Stimulated activated memory B cell treated with anti-CD40 and anti-IgM and Interleukin-4, amounts not matched to agents 10 μg/mL and 1 μg/mL and 100 μg/mL, for 72 hours (primary cell): ENCODE data around the gene TMEM190.

Experiments
- ATAC-seq: fragments of 150-1000 bp; cut with Tn5 transposase; 2 replicates; pipeline ENCODE4 v1.10.0; 2021
- H3K27ac Mint-ChIP-seq: one replicate; pipeline ENCODE4 v1.8.0; 2022; ENCODE audit warnings: mild to moderate bottlenecking, mixed read lengths
- H3K27me3 Mint-ChIP-seq: one replicate; pipeline ENCODE4 v1.8.0; 2022; ENCODE audit warnings: mixed read lengths
- H3K36me3 Mint-ChIP-seq: one replicate; pipeline ENCODE4 v1.8.0; 2022; ENCODE audit warnings: mixed read lengths
- H3K4me1 Mint-ChIP-seq: one replicate; pipeline ENCODE4 v1.8.0; 2022; ENCODE audit warnings: mixed read lengths
- H3K4me3 Mint-ChIP-seq: one replicate; pipeline ENCODE4 v1.8.0; 2022; ENCODE audit warnings: mild to moderate bottlenecking, moderate library complexity, mixed read lengths
- H3K9me3 Mint-ChIP-seq: one replicate; pipeline ENCODE4 v1.8.0; 2022; ENCODE audit warnings: mixed read lengths

Gene TMEM190

GRCh38 chr19:55346725-55347441 lies 29.7 kb upstream of the TMEM190 start:
- peaks cover 14% of the 10 kb centered on the region for H3K4me1 Mint-ChIP-seq
- peaks cover 18% of the 10 kb centered on the region for H3K27me3 Mint-ChIP-seq
- peaks cover 30% of the 10 kb centered on the region for H3K36me3 Mint-ChIP-seq
- ATAC-seq = peak; percentile 28
- H3K27ac Mint-ChIP-seq = no peak overlapping the region
- no peak overlapping the region for H3K4me3 Mint-ChIP-seq
- H3K9me3 Mint-ChIP-seq = no peaks in the 10 kb centered on the region

- peaks cover 24% of the 10 kb centered on the region for H3K27me3 Mint-ChIP-seq
- no peak overlapping the region for H3K27ac Mint-ChIP-seq
- H3K4me1 Mint-ChIP-seq = peaks cover 17% of the 10 kb centered on the region
- H3K4me3 Mint-ChIP-seq = no peak overlapping the region
- H3K9me3 Mint-ChIP-seq = no peaks in the 10 kb centered on the region
- peaks cover 27% of the 10 kb centered on the region for H3K36me3 Mint-ChIP-seq
- no peak for ATAC-seq
Observed at GRCh38 chr19:55347442-55348009, 29.1 kb upstream of the TMEM190 start.

- Mint-ChIP-seq H3K27me3 (peaks cover 34% of the 10 kb centered on the region), H3K4me1 (peaks cover 27% of the 10 kb centered on the region), H3K4me3 (no peak overlapping the region), H3K9me3 (no peaks in the 10 kb centered on the region), H3K27ac (no peak overlapping the region), H3K36me3 (peaks cover 17% of the 10 kb centered on the region)
- no peak for ATAC-seq
Observed at GRCh38 chr19:55348317-55349034, 28.1 kb upstream of the TMEM190 start.

- peaks cover 26% of the 10 kb centered on the region for H3K4me1 Mint-ChIP-seq
- no peak for ATAC-seq
- no peaks in the 10 kb centered on the region for H3K9me3 Mint-ChIP-seq
- H3K27me3 Mint-ChIP-seq = peaks cover 47% of the 10 kb centered on the region
- H3K4me3 Mint-ChIP-seq = no peak overlapping the region
- no peak overlapping the region for H3K27ac Mint-ChIP-seq
- no peaks in the 10 kb centered on the region for H3K36me3 Mint-ChIP-seq
Observed at GRCh38 chr19:55350620-55351315, 25.9 kb upstream of the TMEM190 start.

GRCh38 chr19:55352040-55352439 lies 24.6 kb upstream of the TMEM190 start:
- H3K4me1 Mint-ChIP-seq = peaks cover 26% of the 10 kb centered on the region
- H3K4me3 Mint-ChIP-seq = no peak overlapping the region
- H3K27ac Mint-ChIP-seq = no peak overlapping the region
- no peak for ATAC-seq
- no peaks in the 10 kb centered on the region for H3K36me3 Mint-ChIP-seq
- peaks cover 57% of the 10 kb centered on the region for H3K27me3 Mint-ChIP-seq
- no peaks in the 10 kb centered on the region for H3K9me3 Mint-ChIP-seq

GRCh38 chr19:55352549-55353145 lies 24.0 kb upstream of the TMEM190 start:
- peak overlapping the region; percentile 59 for H3K4me3 Mint-ChIP-seq
- no peak overlapping the region for H3K27ac Mint-ChIP-seq
- ATAC-seq = no peak
- no peaks in the 10 kb centered on the region for H3K36me3 Mint-ChIP-seq
- H3K4me1 Mint-ChIP-seq = peaks cover 26% of the 10 kb centered on the region
- no peaks in the 10 kb centered on the region for H3K9me3 Mint-ChIP-seq
- H3K27me3 Mint-ChIP-seq = peaks cover 63% of the 10 kb centered on the region

GRCh38 chr19:55353356-55353802 lies 23.2 kb upstream of the TMEM190 start:
- Mint-ChIP-seq H3K4me3 (no peak overlapping the region), H3K36me3 (no peaks in the 10 kb centered on the region), H3K9me3 (no peaks in the 10 kb centered on the region), H3K27ac (no peak overlapping the region), H3K4me1 (peaks cover 26% of the 10 kb centered on the region), H3K27me3 (peaks cover 70% of the 10 kb centered on the region)
- ATAC-seq = no peak

GRCh38 chr19:55353803-55354697 lies 22.6 kb upstream of the TMEM190 start:
- H3K27me3 Mint-ChIP-seq = peaks cover 77% of the 10 kb centered on the region
- H3K36me3 Mint-ChIP-seq = no peaks in the 10 kb centered on the region
- H3K9me3 Mint-ChIP-seq = no peaks in the 10 kb centered on the region
- peak; percentile 60 for ATAC-seq
- peak overlapping the region; percentile 64 for H3K4me3 Mint-ChIP-seq
- H3K27ac Mint-ChIP-seq = no peak overlapping the region
- H3K4me1 Mint-ChIP-seq = peaks cover 26% of the 10 kb centered on the region

GRCh38 chr19:55354698-55355212 lies 21.9 kb upstream of the TMEM190 start, which contains the start of gene COX6B2:
Gene COX6B2, minus strand, starts transcription at chr19:55354719. Its CDS starts 198 bp downstream, at chr19:55354521.
- ATAC-seq = no peak
- peaks cover 83% of the 10 kb centered on the region for H3K27me3 Mint-ChIP-seq

GRCh38 chr19:55355213-55355821 lies 21.3 kb upstream of the TMEM190 start:
- Mint-ChIP-seq H3K4me1 (peaks cover 26% of the 10 kb centered on the region), H3K27me3 (peaks cover 81% of the 10 kb centered on the region), H3K27ac (no peak overlapping the region), H3K9me3 (no peaks in the 10 kb centered on the region), H3K4me3 (no peak overlapping the region), H3K36me3 (no peaks in the 10 kb centered on the region)
- no peak for ATAC-seq

More at GRCh38 chr19:55354698-55355212, 21.9 kb upstream of the TMEM190 start, which contains the start of gene COX6B2:
- no peak within 1 kb of the TSS for H3K27ac Mint-ChIP-seq
- peaks cover 26% of the 10 kb centered on the region for H3K4me1 Mint-ChIP-seq
- no peaks in the 10 kb centered on the region for H3K36me3 Mint-ChIP-seq
- no peaks in the 10 kb centered on the region for H3K9me3 Mint-ChIP-seq
- peak within 1 kb of the TSS; percentile 64 for H3K4me3 Mint-ChIP-seq

- Mint-ChIP-seq H3K36me3 (no peaks in the 10 kb centered on the region), H3K4me1 (peaks cover 6% of the 10 kb centered on the region), H3K9me3 (no peaks in the 10 kb centered on the region), H3K4me3 (no peak overlapping the region), H3K27ac (no peak overlapping the region), H3K27me3 (peaks cover 77% of the 10 kb centered on the region)
- ATAC-seq = no peak
Observed at GRCh38 chr19:55358493-55358892, 18.1 kb upstream of the TMEM190 start.

GRCh38 chr19:55358943-55359908 lies 17.4 kb upstream of the TMEM190 start:
- ATAC-seq = no peak
- H3K27ac Mint-ChIP-seq = no peak overlapping the region
- H3K27me3 Mint-ChIP-seq = peaks cover 75% of the 10 kb centered on the region

GRCh38 chr19:55360902-55361301 lies 15.7 kb upstream of the TMEM190 start:
- Mint-ChIP-seq H3K27me3 (peaks cover 77% of the 10 kb centered on the region), H3K4me1 (no peaks in the 10 kb centered on the region), H3K9me3 (no peaks in the 10 kb centered on the region), H3K27ac (no peak overlapping the region), H3K36me3 (no peaks in the 10 kb centered on the region), H3K4me3 (no peak overlapping the region)
- no peak for ATAC-seq

More at GRCh38 chr19:55358943-55359908, 17.4 kb upstream of the TMEM190 start:
- Mint-ChIP-seq H3K9me3 (no peaks in the 10 kb centered on the region), H3K4me3 (no peak overlapping the region), H3K36me3 (no peaks in the 10 kb centered on the region), H3K4me1 (no peaks in the 10 kb centered on the region)
